Tibial artery (tissue), 4 donors: ENCODE results near the gene DYNAP.

Experiments
- DNase-seq, 2 donors: peaks; one replicate each; pipeline ENCODE4 v3.0.0-alpha.2; 2019
- H3K27ac ChIP-seq, 2 donors: fragments of 200-600 bp; sonication (generic) in 1 of 2; 1 replicate in 1 of 2; 2 replicates in 1 of 2; pipeline ENCODE4 v1.5.1; 2018 to 2019; ENCODE audit warnings: mild to moderate bottlenecking in 1 of 2
- H3K27me3 ChIP-seq, 2 donors: fragments of 200-600 bp; sonication (generic) in 1 of 2; one replicate each; pipeline versions ENCODE4 v1.5.1 to v1.6.0; 2016 to 2019
- H3K36me3 ChIP-seq, 3 donors: fragments of 200-600 bp; sonication (generic) in 2 of 3; one replicate each; pipeline ENCODE4 v1.5.1; 2016 to 2019; ENCODE audit warnings: mild to moderate bottlenecking in 2 of 3
- H3K4me1 ChIP-seq, 4 donors: fragments of 200-600 bp; sonication (generic) in 2 of 4; 1 replicate in 3 of 4; 2 replicates in 1 of 4; pipeline ENCODE4 v1.5.1; 2016 to 2019
- H3K4me3 ChIP-seq, 2 donors: fragments of 200-600 bp; sonication (generic) in 1 of 2; 1 replicate in 1 of 2; 2 replicates in 1 of 2; pipeline ENCODE4 v1.5.1; 2018 to 2019; ENCODE audit warnings: mild to moderate bottlenecking in 2 of 2
- H3K9me3 ChIP-seq, 3 donors: fragments of 200-600 bp; sonication (generic) in 1 of 3; one replicate each; pipeline ENCODE4 v1.5.1; 2016 to 2019
- intact Hi-C: fragments of 100-400 bp; cut with DNase I; formaldehyde crosslinking; loops from one replicate; pipeline ENCODE4 v1.15.0; 2023; ENCODE audit warnings: low total_unique reads
- TF ChIP-seq, protein P1 (sequence below), 2 experiments: fragments of 200-600 bp in 1 of 2; fragments of 450-650 bp in 1 of 2; IDR thresholded peaks; one replicate each; pipeline ENCODE4 v1.5.1; 2017 to 2019; ENCODE audit warnings: antibody characterized with exemption in 2 of 2, mild to moderate bottlenecking in 1 of 2, moderate library complexity in 1 of 2

The DYNAP gene

GRCh38 chr18:54558609-54559585, 32.1 kb upstream of the DYNAP start:
- H3K36me3 ChIP-seq = no peaks in the 10 kb centered on the region
- no peaks in the 10 kb centered on the region for H3K27me3 ChIP-seq
- no peaks in the 10 kb centered on the region for H3K4me1 ChIP-seq
- DNase-seq = no peak
- H3K27ac ChIP-seq = no peak overlapping the region
- intact Hi-C loops = no loop called here
- H3K4me3 ChIP-seq = no peak overlapping the region
- H3K9me3 ChIP-seq = no peaks in the 10 kb centered on the region
- TF ChIP-seq, protein P1, sequence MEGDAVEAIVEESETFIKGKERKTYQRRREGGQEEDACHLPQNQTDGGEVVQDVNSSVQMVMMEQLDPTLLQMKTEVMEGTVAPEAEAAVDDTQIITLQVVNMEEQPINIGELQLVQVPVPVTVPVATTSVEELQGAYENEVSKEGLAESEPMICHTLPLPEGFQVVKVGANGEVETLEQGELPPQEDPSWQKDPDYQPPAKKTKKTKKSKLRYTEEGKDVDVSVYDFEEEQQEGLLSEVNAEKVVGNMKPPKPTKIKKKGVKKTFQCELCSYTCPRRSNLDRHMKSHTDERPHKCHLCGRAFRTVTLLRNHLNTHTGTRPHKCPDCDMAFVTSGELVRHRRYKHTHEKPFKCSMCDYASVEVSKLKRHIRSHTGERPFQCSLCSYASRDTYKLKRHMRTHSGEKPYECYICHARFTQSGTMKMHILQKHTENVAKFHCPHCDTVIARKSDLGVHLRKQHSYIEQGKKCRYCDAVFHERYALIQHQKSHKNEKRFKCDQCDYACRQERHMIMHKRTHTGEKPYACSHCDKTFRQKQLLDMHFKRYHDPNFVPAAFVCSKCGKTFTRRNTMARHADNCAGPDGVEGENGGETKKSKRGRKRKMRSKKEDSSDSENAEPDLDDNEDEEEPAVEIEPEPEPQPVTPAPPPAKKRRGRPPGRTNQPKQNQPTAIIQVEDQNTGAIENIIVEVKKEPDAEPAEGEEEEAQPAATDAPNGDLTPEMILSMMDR (IDR thresholded peaks at IDR 0.05) = peak; percentile 8 to 13

DNA sequence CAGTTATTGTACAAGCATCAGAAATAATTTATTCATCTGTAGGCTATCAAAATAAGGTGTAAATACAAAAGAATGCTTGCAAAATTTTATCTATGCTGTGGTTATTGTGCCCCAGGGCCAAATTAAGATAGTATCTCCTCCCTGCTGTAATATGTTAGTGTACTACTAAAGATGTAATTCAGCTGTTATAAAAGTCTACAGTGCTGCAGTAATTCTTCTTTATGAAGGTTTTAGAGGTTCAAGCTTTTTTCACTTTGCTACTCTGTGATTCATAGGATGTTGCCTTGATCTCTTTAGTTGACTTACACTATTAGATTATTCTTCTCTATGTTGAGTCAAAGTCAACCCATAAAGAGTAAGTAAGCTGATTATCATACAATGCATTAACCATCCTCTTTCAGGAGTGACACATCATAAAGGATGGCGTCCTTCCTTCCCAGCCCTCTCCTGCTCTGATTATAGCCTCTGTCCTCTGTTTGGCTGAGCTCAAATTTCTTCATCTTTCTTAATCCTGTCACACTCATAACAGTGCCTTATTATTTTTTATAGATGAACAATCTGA, 29.3 kb upstream of the DYNAP start:
- no peak overlapping the region for H3K4me3 ChIP-seq
- intact Hi-C loops = no loop called here
- H3K27ac ChIP-seq = no peak overlapping the region
- no peaks in the 10 kb centered on the region for H3K36me3 ChIP-seq
- TF ChIP-seq, protein P1 (IDR thresholded peaks at IDR 0.05) = no peak
- no peaks in the 10 kb centered on the region for H3K4me1 ChIP-seq
- no peaks in the 10 kb centered on the region for H3K27me3 ChIP-seq
- H3K9me3 ChIP-seq = no peaks in the 10 kb centered on the region
- DNase-seq = no peak

DNA sequence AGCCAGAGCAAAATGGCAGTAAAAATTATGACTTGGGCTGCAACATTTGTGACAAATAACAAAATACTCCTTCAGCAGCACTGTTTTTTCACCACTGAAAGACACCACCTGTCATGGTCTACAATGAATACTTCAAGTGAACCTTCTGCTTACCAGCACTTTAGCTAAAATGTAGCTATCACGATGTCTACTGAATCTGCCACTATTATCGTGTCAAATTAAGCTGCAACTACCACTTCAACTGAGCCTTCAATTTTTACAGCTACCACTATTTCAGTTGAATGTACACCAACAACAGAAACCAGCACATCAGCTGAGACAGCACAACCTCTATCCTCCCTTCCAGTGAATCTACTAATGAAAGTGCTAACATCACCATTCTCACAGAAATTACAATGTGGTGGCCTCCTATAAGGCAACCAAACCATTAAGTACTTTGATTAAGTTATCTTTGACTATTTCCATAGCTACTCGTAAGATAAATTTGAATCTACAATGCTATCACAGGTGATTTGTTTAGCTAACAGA, 10.8 kb upstream of the DYNAP start:
- intact Hi-C loops = no loop called here
- no peak for DNase-seq
- no peaks in the 10 kb centered on the region for H3K36me3 ChIP-seq
- TF ChIP-seq, protein P1 (IDR thresholded peaks at IDR 0.05) = no peak
- H3K27me3 ChIP-seq = no peaks in the 10 kb centered on the region
- no peak overlapping the region for H3K4me3 ChIP-seq
- H3K4me1 ChIP-seq = no peaks in the 10 kb centered on the region
- H3K9me3 ChIP-seq = no peaks in the 10 kb centered on the region
- no peak overlapping the region for H3K27ac ChIP-seq

DNA sequence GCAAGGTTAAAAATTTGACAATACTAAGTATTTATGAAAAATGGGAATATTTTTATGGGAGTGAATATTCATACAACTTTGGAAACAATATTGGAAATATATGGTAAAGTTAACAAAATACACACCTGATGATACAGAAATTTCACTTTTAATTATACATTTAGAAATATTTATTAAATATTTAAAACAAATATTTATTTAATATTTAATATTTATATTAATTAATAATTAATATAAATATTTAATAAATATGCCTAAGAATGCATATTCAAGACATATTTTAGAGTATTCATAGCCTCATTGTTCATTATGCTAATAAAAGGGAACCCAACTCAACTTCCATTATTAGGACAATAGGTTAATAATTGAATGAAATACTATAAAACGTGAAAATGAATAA, 7.0 kb upstream of the DYNAP start:
- TF ChIP-seq, protein P1 (IDR thresholded peaks at IDR 0.05) = no peak
- DNase-seq = no peak
- H3K27me3 ChIP-seq = no peaks in the 10 kb centered on the region
- H3K27ac ChIP-seq = no peak overlapping the region
- no peaks in the 10 kb centered on the region for H3K36me3 ChIP-seq
- H3K4me1 ChIP-seq = no peaks in the 10 kb centered on the region
- no peaks in the 10 kb centered on the region for H3K9me3 ChIP-seq
- intact Hi-C loops = no loop called here
- H3K4me3 ChIP-seq = no peak overlapping the region

DNA sequence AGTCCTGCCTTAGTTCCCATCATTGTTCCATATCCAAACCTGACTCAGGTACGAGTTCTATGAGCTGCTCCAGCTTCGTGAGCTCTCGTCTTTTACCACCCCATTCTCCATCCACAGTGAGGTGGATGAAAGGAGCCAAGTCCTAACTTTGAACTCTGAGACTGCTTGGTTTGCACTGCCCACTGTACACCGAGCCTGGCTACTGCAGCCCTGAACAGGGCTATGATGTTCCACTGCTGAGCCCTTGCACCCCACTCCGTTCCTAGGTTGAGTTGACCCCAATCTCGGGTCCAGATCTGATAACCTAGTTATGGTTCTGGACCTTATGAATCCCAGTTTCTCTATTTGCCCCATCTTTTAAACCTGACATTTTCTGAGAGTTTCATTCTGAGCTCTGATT, 5.3 kb upstream of the DYNAP start:
- no peaks in the 10 kb centered on the region for H3K9me3 ChIP-seq
- no peaks in the 10 kb centered on the region for H3K27me3 ChIP-seq
- no peaks in the 10 kb centered on the region for H3K4me1 ChIP-seq
- H3K36me3 ChIP-seq = no peaks in the 10 kb centered on the region
- H3K4me3 ChIP-seq = no peak overlapping the region
- H3K27ac ChIP-seq = no peak overlapping the region
- DNase-seq = no peak
- intact Hi-C loops = no loop called here
- TF ChIP-seq, protein P1 (IDR thresholded peaks at IDR 0.05) = no peak
